RWPE2 (cell line): ENCODE measurements around the gene RSPH6A.

ENCODE experiments used
- ATAC-seq: fragments of 200-7000 bp; cut with Tn5 transposase; 3 replicates; pipeline ENCODE4 v1.9.1; 2021; ENCODE audit warnings: low read depth
- DNase-seq: peaks from one replicate; pipeline ENCODE4 v3.0.0-alpha.2; 2020; ENCODE audit warnings: low spot score
- H3K27ac ChIP-seq: fragments of 450-650 bp; 2 replicates; pipeline ENCODE4 v1.5.1; 2017; ENCODE audit warnings: mild to moderate bottlenecking; ENCODE audit not compliant: poor library complexity, severe bottlenecking
- H3K27me3 ChIP-seq: fragments of 250-450 bp; sonication (Bioruptor Pico); 2 replicates; pipeline ENCODE4 v1.5.1; 2021; ENCODE audit warnings: mild to moderate bottlenecking, moderate library complexity; ENCODE audit not compliant: insufficient read depth, poor library complexity, severe bottlenecking
- H3K36me3 ChIP-seq: fragments of 250-450 bp; sonication (Bioruptor Pico); 2 replicates; pipeline ENCODE4 v1.5.1; 2020; ENCODE audit warnings: low read depth, mild to moderate bottlenecking, moderate library complexity
- H3K4me1 ChIP-seq: fragments of 250-450 bp; sonication (Bioruptor Pico); 2 replicates; pipeline ENCODE4 v1.5.1; 2021; ENCODE audit warnings: mild to moderate bottlenecking, moderate library complexity; ENCODE audit not compliant: insufficient read depth, poor library complexity, severe bottlenecking
- H3K4me3 ChIP-seq: fragments of 250-450 bp; sonication (Bioruptor Pico); 2 replicates; pipeline ENCODE4 v1.5.1; 2021; ENCODE audit warnings: mild to moderate bottlenecking, moderate library complexity; ENCODE audit not compliant: severe bottlenecking
- H3K9me3 ChIP-seq: fragments of 250-450 bp; sonication (Bioruptor Pico); 2 replicates; pipeline ENCODE4 v1.5.1; 2021; ENCODE audit warnings: mild to moderate bottlenecking, moderate library complexity; ENCODE audit not compliant: severe bottlenecking
- TF ChIP-seq, protein P1 (sequence below): fragments of 450-650 bp; IDR thresholded peaks from one replicate; pipeline ENCODE4 v1.5.1; 2017; ENCODE audit warnings: mild to moderate bottlenecking, moderate library complexity; ENCODE audit not compliant: poor library complexity, severe bottlenecking

RSPH6A gene

DNA sequence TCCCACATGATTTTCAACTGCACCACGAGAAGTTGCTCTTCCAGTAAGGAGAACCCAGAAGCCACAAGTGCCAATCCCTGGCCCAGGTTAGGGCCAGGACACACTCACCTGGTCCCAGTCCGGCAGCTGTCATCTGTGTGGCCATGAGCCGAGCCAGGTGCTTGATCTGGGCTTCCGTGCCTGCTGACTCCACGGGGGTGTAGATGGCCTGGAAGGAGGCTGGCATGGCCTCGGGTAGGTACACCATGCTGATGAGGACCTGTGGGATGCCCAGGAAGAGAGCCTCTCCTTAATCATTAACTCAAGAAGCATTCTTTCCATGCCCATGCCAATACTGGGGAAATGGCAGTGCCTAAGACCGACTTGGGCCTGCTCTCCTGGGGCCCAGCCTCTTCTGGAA lies 19.9 kb upstream of the RSPH6A start:
- no peaks in the 10 kb centered on the region for H3K27me3 ChIP-seq
- no peaks in the 10 kb centered on the region for H3K9me3 ChIP-seq
- no peaks in the 10 kb centered on the region for H3K4me1 ChIP-seq
- DNase-seq (no peak), ATAC-seq (no peak)
- H3K27ac ChIP-seq, result no peak overlapping the region
- TF ChIP-seq, protein P1, sequence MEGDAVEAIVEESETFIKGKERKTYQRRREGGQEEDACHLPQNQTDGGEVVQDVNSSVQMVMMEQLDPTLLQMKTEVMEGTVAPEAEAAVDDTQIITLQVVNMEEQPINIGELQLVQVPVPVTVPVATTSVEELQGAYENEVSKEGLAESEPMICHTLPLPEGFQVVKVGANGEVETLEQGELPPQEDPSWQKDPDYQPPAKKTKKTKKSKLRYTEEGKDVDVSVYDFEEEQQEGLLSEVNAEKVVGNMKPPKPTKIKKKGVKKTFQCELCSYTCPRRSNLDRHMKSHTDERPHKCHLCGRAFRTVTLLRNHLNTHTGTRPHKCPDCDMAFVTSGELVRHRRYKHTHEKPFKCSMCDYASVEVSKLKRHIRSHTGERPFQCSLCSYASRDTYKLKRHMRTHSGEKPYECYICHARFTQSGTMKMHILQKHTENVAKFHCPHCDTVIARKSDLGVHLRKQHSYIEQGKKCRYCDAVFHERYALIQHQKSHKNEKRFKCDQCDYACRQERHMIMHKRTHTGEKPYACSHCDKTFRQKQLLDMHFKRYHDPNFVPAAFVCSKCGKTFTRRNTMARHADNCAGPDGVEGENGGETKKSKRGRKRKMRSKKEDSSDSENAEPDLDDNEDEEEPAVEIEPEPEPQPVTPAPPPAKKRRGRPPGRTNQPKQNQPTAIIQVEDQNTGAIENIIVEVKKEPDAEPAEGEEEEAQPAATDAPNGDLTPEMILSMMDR, result no peak
- H3K36me3 ChIP-seq, result peaks cover 95% of the 10 kb centered on the region
- H3K4me3 ChIP-seq, result no peak overlapping the region

DNA sequence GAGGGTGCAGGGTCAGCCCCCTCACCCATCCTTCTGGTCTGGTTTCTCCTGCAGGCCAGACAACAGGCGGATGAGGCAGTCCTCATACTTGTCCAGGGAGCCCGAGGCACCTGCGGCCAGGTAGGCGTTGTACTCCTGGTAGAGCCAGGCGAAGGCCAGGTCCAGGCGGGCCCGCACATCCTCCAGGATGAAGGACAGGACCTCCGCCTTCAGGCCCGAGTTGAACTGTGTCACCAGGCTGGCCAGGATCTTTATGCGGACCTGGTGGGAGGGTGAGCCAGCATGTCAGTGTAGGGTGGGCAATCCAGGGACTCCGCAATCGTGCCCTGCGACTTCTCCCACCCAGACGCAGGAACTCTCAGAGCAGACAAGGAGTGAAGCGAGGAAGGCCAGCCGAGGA lies 13.8 kb upstream of the RSPH6A start:
- ATAC-seq (no peak), DNase-seq (no peak)
- no peak overlapping the region for H3K4me3 ChIP-seq
- H3K27me3 ChIP-seq, result no peaks in the 10 kb centered on the region
- peaks cover 5% of the 10 kb centered on the region for H3K4me1 ChIP-seq
- no peak overlapping the region for H3K27ac ChIP-seq
- peaks cover 83% of the 10 kb centered on the region for H3K36me3 ChIP-seq
- H3K9me3 ChIP-seq, result no peaks in the 10 kb centered on the region
- TF ChIP-seq, protein P1, result no peak

DNA sequence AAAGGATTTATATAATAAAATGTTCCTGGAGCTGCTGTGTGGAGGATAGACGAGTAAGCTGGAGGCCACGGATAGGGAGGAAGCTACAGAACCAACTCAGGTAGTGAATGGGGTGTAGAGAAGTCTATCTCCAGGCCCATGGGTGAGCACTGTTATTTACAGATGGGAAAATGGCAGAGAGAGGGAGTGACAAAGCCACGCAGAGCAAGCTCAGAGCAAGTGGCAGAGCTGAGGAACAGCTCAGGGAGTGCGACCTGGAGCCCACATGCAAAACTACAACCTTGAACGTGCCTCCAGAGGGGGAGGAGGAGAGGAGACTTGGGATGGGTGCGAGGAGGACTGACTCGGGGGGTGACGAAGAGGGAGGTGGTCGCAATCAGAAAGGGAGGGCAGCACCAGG lies 13.4 kb upstream of the RSPH6A start:
- Histone ChIP-seq H3K4me3 (no peak overlapping the region), H3K27ac (no peak overlapping the region), H3K4me1 (peaks cover 5% of the 10 kb centered on the region), H3K9me3 (no peaks in the 10 kb centered on the region), H3K36me3 (peaks cover 79% of the 10 kb centered on the region), H3K27me3 (no peaks in the 10 kb centered on the region)
- ATAC-seq (no peak), DNase-seq (no peak)
- TF ChIP-seq, protein P1, result no peak

DNA sequence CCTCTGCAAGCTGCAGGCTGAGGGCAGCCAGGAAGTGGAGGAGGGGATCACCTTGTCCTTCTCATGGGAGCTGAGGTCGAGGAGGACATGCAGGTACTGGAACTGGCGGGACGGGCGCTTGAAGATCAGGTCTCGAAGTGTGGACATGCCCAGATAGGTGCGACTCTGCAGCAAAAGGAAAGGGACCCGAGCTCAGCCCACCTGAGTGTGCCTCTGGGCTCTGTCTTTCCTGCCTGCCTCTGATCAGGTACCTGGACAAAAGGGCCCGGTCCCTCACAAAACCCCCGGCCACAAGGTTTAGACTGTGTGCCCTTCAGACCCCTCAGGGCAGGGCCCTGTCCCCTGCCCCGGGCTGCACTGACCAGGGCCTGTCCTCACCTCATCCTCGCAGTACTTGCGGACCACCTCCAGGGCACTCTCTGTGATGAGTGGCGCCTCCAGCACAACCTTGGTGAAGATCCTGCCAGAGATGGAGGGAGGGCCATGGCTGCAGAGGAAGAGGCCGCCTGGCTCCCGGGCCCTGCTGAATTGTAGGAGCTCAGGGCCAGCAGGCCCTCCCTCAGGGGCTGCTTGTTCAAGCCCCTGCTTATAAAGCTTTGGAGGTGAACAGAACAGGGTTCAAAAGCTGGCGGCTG lies 12.5 kb upstream of the RSPH6A start:
- Histone ChIP-seq H3K36me3 (peaks cover 72% of the 10 kb centered on the region), H3K4me3 (no peak overlapping the region), H3K4me1 (peaks cover 5% of the 10 kb centered on the region), H3K27me3 (no peaks in the 10 kb centered on the region), H3K27ac (no peak overlapping the region), H3K9me3 (no peaks in the 10 kb centered on the region)
- TF ChIP-seq, protein P1, result no peak
- ATAC-seq, result no peak
- DNase-seq, result no peak

DNA sequence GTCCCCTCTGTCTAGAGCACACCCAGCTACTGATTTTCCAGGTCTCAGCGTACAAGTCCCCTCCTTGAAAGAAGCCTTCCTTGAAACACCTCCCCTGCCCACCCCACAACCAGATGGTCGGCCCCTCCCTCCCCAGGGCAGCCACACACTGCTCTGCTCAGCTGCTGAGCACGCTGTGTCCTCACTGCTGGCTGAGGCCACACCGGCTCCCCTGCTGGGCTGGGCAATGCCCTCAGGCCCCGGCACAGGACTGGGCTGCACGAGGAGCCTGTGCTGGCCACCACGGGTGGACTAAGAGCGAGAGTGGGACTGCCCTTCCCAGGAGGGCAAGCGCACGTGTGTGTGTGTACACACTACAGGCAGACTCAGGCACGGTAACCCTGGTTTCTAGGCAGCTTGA lies 11.8 kb upstream of the RSPH6A start:
- no peaks in the 10 kb centered on the region for H3K9me3 ChIP-seq
- TF ChIP-seq, protein P1, result no peak
- peaks cover 5% of the 10 kb centered on the region for H3K4me1 ChIP-seq
- no peaks in the 10 kb centered on the region for H3K27me3 ChIP-seq
- peaks cover 65% of the 10 kb centered on the region for H3K36me3 ChIP-seq
- H3K4me3 ChIP-seq, result no peak overlapping the region
- no peak overlapping the region for H3K27ac ChIP-seq
- no peak for DNase-seq
- ATAC-seq, result no peak
